Loucy (cell line): Measurements from ENCODE around the gene ATXN2L.
A peak's percentile ranks its signal among the peaks of the same experiment; 100 is the strongest.
"Not testable (repeated sequence)": the region's sequence is repeated elsewhere in the genome, so short reads cannot be mapped to it uniquely, and the experiment has no call there.

ENCODE experiments used
- H2AFZ ChIP-seq: fragments of 200-600 bp; sonication (generic); 2 replicates; pipeline ENCODE4 v1.6.0; 2016; ENCODE audit warnings: antibody characterized with exemption, mild to moderate bottlenecking, low read length, moderate library complexity
- H3F3A ChIP-seq: fragments of 200-600 bp; 2 replicates; pipeline ENCODE4 v1.6.0; 2016; ENCODE audit warnings: antibody characterized with exemption, low read depth, mild to moderate bottlenecking
- H3K27me3 ChIP-seq: fragments of 200-600 bp; sonication (generic); 2 replicates; pipeline ENCODE4 v1.6.1; 2014; ENCODE audit warnings: low read length, mild to moderate bottlenecking; ENCODE audit not compliant: insufficient read depth, poor library complexity, severe bottlenecking
- H3K36me3 ChIP-seq: fragments of 200-600 bp; sonication (generic); 2 replicates; pipeline ENCODE4 v1.6.1; 2016; ENCODE audit warnings: low read length; ENCODE audit not compliant: insufficient read depth
- H3K4me1 ChIP-seq: fragments of 200-600 bp; sonication (generic); 2 replicates; pipeline ENCODE4 v1.5.1; 2014; ENCODE audit warnings: low read length, mild to moderate bottlenecking; ENCODE audit not compliant: insufficient read depth, poor library complexity, severe bottlenecking
- H3K4me2 ChIP-seq: fragments of 200-600 bp; sonication (generic); 2 replicates; pipeline ENCODE4 v1.6.0; 2014; ENCODE audit warnings: antibody characterized with exemption, low read length, low read depth, mild to moderate bottlenecking; ENCODE audit not compliant: poor library complexity, severe bottlenecking
- H3K4me3 ChIP-seq: fragments of 200-600 bp; sonication (generic); 2 replicates; pipeline ENCODE4 v1.5.1; 2014; ENCODE audit warnings: low read length, mild to moderate bottlenecking, mixed read lengths; ENCODE audit not compliant: poor library complexity, severe bottlenecking
- H3K79me2 ChIP-seq: fragments of 200-600 bp; sonication (generic); 2 replicates; pipeline ENCODE4 v1.6.1; 2014; ENCODE audit warnings: low read length; ENCODE audit not compliant: insufficient read depth
- H3K9ac ChIP-seq: fragments of 200-600 bp; sonication (generic); 2 replicates; pipeline ENCODE4 v1.6.0; 2014; ENCODE audit warnings: mild to moderate bottlenecking, low read depth, low read length, moderate library complexity; ENCODE audit not compliant: poor library complexity, severe bottlenecking
- H3K9me2 ChIP-seq: fragments of 200-600 bp; sonication (generic); replicated peaks from 2 replicates; pipeline ENCODE4 v1.6.1; 2016; ENCODE audit warnings: low read depth, low read length, mixed read lengths
- H3K9me3 ChIP-seq: fragments of 200-600 bp; sonication (generic); 2 replicates; pipeline ENCODE4 v1.6.1; 2014; ENCODE audit warnings: mild to moderate bottlenecking, antibody characterized with exemption, low read length, low read depth; ENCODE audit not compliant: insufficient read depth
- H4K20me1 ChIP-seq: fragments of 200-600 bp; sonication (generic); 2 replicates; pipeline ENCODE4 v1.6.0; 2014; ENCODE audit warnings: antibody characterized with exemption, low read length, mild to moderate bottlenecking; ENCODE audit not compliant: insufficient read depth, poor library complexity, severe bottlenecking
- EZH2phosphoT487 ChIP-seq: fragments of 200-600 bp; IDR thresholded peaks from 2 replicates; pipeline ENCODE4 v1.6.1; 2018; ENCODE audit warnings: antibody characterized with exemption, mild to moderate bottlenecking, moderate library complexity, borderline replicate concordance
- TF ChIP-seq, protein P1 (sequence below): fragments of 200-600 bp; sonication (generic); conservative IDR thresholded peaks from 2 replicates; pipeline ENCODE4 v1.5.1; 2014; ENCODE audit warnings: mild to moderate bottlenecking, antibody characterized with exemption, low read length

The ATXN2L gene

DNA sequence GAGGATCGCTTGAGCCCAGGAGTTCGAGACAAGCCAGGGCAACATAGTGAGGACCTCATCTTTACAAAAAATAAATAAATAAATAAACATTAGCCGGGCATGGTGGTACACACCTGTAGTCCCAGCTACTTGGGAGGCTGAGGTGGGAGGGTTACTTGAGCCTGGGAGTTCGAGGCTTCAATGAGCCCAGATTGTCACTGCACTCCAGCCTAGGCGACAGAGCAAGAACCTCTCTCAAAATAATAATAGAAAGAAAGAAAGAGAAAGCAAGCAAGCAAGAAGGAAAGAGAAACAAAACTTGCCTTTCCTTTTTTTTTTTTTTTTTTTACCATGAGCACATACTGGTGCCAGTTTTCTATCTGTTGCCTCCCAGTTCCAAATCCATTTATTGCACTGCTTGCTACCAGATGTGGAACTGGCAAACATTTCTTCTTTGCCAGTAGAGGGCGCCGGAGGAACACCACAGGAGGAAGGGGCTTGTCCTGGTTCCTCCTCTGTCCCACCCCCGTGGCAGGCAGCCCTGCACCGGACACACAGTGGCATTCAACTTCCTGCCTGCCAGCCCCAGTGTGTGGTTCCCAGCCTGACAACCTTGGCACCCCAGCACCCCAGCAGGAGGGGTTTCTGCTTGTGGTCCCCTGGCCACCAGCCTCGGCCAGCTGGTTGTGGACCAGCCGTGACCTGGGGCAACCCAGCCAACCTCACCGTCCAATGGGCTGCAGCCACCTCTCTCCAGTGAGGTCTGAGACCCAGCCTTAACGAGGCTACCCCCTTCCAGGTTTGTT is 20.4 kb upstream of the ATXN2L start:
- H3K27me3 ChIP-seq, H3K36me3 ChIP-seq, H3K4me3 ChIP-seq, H3K4me2 ChIP-seq, H3K9me2 ChIP-seq, H3K4me1 ChIP-seq, H4K20me1 ChIP-seq, H3K79me2 ChIP-seq, H2AFZ ChIP-seq, H3F3A ChIP-seq, H3K9ac ChIP-seq, H3K9me3 ChIP-seq: not testable (repeated sequence)
- TF ChIP-seq, protein P1, sequence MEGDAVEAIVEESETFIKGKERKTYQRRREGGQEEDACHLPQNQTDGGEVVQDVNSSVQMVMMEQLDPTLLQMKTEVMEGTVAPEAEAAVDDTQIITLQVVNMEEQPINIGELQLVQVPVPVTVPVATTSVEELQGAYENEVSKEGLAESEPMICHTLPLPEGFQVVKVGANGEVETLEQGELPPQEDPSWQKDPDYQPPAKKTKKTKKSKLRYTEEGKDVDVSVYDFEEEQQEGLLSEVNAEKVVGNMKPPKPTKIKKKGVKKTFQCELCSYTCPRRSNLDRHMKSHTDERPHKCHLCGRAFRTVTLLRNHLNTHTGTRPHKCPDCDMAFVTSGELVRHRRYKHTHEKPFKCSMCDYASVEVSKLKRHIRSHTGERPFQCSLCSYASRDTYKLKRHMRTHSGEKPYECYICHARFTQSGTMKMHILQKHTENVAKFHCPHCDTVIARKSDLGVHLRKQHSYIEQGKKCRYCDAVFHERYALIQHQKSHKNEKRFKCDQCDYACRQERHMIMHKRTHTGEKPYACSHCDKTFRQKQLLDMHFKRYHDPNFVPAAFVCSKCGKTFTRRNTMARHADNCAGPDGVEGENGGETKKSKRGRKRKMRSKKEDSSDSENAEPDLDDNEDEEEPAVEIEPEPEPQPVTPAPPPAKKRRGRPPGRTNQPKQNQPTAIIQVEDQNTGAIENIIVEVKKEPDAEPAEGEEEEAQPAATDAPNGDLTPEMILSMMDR, result peak; percentile 31; the same call in 1 of the 2 replicates

DNA sequence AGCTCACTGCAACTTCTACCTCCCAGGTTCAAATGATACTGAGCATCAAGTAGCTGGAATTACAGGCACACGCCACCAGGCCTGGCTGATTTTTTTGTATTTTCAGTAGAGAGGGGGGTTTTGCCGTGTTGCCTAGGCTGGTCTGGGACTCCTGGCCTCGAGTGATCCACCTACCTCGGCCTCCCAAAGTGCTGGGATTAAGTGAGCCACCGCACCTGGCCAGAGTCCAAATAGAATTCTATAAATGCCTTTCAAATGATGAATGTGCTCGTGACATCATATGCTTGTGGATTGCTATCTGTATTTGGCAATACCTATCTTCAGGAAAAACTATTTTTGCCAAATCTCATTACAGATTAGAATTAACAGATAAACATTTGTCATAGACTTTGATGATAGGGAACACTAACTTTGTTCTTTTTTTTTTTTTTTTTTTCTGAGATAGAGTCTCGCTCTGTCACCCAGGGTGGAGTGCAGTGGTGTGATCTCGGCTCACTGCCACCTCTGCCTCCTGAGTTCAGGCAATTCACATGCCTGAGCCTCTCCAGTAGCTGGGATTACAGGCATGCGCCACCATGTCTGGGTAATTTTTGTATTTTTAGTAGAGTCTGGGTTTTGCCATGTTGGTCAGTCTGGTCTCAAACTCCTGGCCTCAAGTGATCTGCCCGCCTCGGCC is 15.2 kb upstream of the ATXN2L start:
- H2AFZ ChIP-seq, H3K4me1 ChIP-seq, H3K9me3 ChIP-seq, H3K4me2 ChIP-seq, H3K9ac ChIP-seq, H3K27me3 ChIP-seq, H4K20me1 ChIP-seq, H3K79me2 ChIP-seq, H3K9me2 ChIP-seq, H3K36me3 ChIP-seq, H3K4me3 ChIP-seq, H3F3A ChIP-seq: not testable (repeated sequence)

DNA sequence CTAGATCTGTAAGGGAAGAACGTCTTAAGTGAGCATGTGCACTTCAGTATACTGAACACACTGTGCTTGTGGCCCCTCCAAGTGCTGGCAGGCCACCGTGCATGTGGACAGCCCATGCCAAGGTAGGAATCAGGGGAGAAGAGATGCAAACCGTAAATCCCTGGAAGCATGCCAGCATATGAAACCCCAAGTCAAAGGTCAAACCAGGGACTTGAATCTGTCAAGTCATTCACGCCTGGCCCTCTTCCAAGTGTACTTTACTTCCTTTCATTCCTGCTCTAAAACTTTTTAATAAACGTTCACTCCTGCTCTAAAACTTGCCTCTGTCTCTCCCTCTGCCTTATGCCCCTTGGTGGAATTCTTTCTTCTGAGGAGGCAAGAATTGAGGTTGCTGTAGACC is 2.8 kb upstream of the ATXN2L start:
- TF ChIP-seq, protein P1, result no peak
- no peak for TF ChIP-seq EZH2phosphoT487
- Histone ChIP-seq H3K79me2 (peaks cover 29% of the 10 kb centered on the region), H3K4me2 (no peak overlapping the region), H2AFZ (no peak overlapping the region), H3K4me1 (peaks cover 4% of the 10 kb centered on the region), H3K36me3 (peaks cover 5% of the 10 kb centered on the region), H3K9ac (no peak overlapping the region), H3F3A (no peaks in the 10 kb centered on the region), H3K9me3 (no peaks in the 10 kb centered on the region), H3K9me2 (no peaks in the 10 kb centered on the region), H4K20me1 (peaks cover 17% of the 10 kb centered on the region), H3K4me3 (no peak overlapping the region), H3K27me3 (peaks cover 8% of the 10 kb centered on the region)

DNA sequence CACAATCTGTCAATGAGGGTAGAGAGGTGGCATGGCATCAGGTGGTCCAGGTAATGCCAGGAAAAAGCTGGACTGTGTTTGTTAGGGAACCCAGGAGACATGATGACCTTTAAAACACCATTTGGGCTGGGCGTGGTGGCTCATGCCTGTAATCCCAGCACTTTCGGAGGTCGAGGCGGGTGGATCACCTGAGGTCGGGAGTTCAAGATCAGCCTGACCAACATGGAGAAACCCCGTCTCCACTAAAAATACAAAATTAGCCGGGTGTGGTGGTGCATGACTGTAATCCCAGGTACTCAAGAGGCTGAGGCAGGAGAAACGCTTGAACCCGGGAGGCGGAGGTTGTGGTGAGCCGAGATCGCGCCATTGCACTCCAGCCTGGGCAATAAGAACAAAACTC is 2.3 kb upstream of the ATXN2L start:
- not testable (repeated sequence) for H3K27me3 ChIP-seq, H3F3A ChIP-seq, H3K9ac ChIP-seq, H2AFZ ChIP-seq, H3K4me1 ChIP-seq, H3K4me3 ChIP-seq, H3K9me3 ChIP-seq, H3K4me2 ChIP-seq, H3K9me2 ChIP-seq
- Histone ChIP-seq H4K20me1 (peaks cover 22% of the 10 kb centered on the region), H3K36me3 (peaks cover 11% of the 10 kb centered on the region), H3K79me2 (peaks cover 34% of the 10 kb centered on the region)
